Loucy (cell line): Measurements from ENCODE around the gene GPR107.

Experiments
- H2AFZ ChIP-seq: fragments of 200-600 bp; sonication (generic); 2 replicates; pipeline ENCODE4 v1.6.0; 2016; ENCODE audit warnings: antibody characterized with exemption, mild to moderate bottlenecking, low read length, moderate library complexity
- H3F3A ChIP-seq: fragments of 200-600 bp; 2 replicates; pipeline ENCODE4 v1.6.0; 2016; ENCODE audit warnings: antibody characterized with exemption, low read depth, mild to moderate bottlenecking
- H3K27me3 ChIP-seq: fragments of 200-600 bp; sonication (generic); 2 replicates; pipeline ENCODE4 v1.6.1; 2014; ENCODE audit warnings: low read length, mild to moderate bottlenecking; ENCODE audit not compliant: insufficient read depth, poor library complexity, severe bottlenecking
- H3K36me3 ChIP-seq: fragments of 200-600 bp; sonication (generic); 2 replicates; pipeline ENCODE4 v1.6.1; 2016; ENCODE audit warnings: low read length; ENCODE audit not compliant: insufficient read depth
- H3K4me1 ChIP-seq: fragments of 200-600 bp; sonication (generic); 2 replicates; pipeline ENCODE4 v1.5.1; 2014; ENCODE audit warnings: low read length, mild to moderate bottlenecking; ENCODE audit not compliant: insufficient read depth, poor library complexity, severe bottlenecking
- H3K4me2 ChIP-seq: fragments of 200-600 bp; sonication (generic); 2 replicates; pipeline ENCODE4 v1.6.0; 2014; ENCODE audit warnings: antibody characterized with exemption, low read length, low read depth, mild to moderate bottlenecking; ENCODE audit not compliant: poor library complexity, severe bottlenecking
- H3K4me3 ChIP-seq: fragments of 200-600 bp; sonication (generic); 2 replicates; pipeline ENCODE4 v1.5.1; 2014; ENCODE audit warnings: low read length, mild to moderate bottlenecking, mixed read lengths; ENCODE audit not compliant: poor library complexity, severe bottlenecking
- H3K79me2 ChIP-seq: fragments of 200-600 bp; sonication (generic); 2 replicates; pipeline ENCODE4 v1.6.1; 2014; ENCODE audit warnings: low read length; ENCODE audit not compliant: insufficient read depth
- H3K9ac ChIP-seq: fragments of 200-600 bp; sonication (generic); 2 replicates; pipeline ENCODE4 v1.6.0; 2014; ENCODE audit warnings: mild to moderate bottlenecking, low read depth, low read length, moderate library complexity; ENCODE audit not compliant: poor library complexity, severe bottlenecking
- H3K9me2 ChIP-seq: fragments of 200-600 bp; sonication (generic); replicated peaks from 2 replicates; pipeline ENCODE4 v1.6.1; 2016; ENCODE audit warnings: low read depth, low read length, mixed read lengths
- H3K9me3 ChIP-seq: fragments of 200-600 bp; sonication (generic); 2 replicates; pipeline ENCODE4 v1.6.1; 2014; ENCODE audit warnings: mild to moderate bottlenecking, antibody characterized with exemption, low read length, low read depth; ENCODE audit not compliant: insufficient read depth
- H4K20me1 ChIP-seq: fragments of 200-600 bp; sonication (generic); 2 replicates; pipeline ENCODE4 v1.6.0; 2014; ENCODE audit warnings: antibody characterized with exemption, low read length, mild to moderate bottlenecking; ENCODE audit not compliant: insufficient read depth, poor library complexity, severe bottlenecking
- EZH2phosphoT487 ChIP-seq: fragments of 200-600 bp; IDR thresholded peaks from 2 replicates; pipeline ENCODE4 v1.6.1; 2018; ENCODE audit warnings: antibody characterized with exemption, mild to moderate bottlenecking, moderate library complexity, borderline replicate concordance
- TF ChIP-seq, protein P1 (sequence below): fragments of 200-600 bp; sonication (generic); conservative IDR thresholded peaks from 2 replicates; pipeline ENCODE4 v1.5.1; 2014; ENCODE audit warnings: mild to moderate bottlenecking, antibody characterized with exemption, low read length

GPR107 gene

DNA sequence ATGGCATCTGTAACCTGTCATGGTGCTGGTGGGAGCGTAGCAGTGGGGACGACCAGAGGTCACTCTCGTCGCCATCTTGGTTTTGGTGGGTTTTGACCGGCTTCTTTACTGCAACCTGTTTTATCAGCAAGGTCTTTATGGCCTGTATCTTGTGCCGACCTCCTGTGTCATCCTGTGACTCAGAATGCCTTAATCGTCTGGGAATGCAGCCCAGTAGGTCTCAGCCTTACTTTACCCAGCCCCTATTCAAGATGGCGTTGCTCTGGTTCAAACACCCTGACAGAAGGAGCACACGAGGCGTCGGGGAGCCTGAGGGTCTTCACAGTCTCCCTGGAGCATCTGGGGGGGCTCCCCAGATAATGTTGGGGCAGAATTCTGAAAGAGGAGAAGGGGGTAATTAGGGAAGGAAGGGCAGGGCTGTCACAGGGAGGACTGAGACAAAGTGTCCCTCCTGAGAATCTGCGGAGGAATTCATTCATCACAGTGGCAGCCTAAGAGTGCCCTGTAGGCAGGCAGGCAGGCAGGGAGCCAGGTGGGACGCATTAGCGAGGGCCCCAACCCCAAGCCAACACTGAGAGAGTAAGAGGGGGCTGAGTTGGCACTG, 97.2 kb downstream of the GPR107 start:
- H3K4me3 ChIP-seq: no peak overlapping the region
- no peaks in the 10 kb centered on the region for H3F3A ChIP-seq
- no peak overlapping the region for H2AFZ ChIP-seq
- H3K79me2 ChIP-seq: no peaks in the 10 kb centered on the region
- TF ChIP-seq EZH2phosphoT487: no peak
- TF ChIP-seq, protein P1, sequence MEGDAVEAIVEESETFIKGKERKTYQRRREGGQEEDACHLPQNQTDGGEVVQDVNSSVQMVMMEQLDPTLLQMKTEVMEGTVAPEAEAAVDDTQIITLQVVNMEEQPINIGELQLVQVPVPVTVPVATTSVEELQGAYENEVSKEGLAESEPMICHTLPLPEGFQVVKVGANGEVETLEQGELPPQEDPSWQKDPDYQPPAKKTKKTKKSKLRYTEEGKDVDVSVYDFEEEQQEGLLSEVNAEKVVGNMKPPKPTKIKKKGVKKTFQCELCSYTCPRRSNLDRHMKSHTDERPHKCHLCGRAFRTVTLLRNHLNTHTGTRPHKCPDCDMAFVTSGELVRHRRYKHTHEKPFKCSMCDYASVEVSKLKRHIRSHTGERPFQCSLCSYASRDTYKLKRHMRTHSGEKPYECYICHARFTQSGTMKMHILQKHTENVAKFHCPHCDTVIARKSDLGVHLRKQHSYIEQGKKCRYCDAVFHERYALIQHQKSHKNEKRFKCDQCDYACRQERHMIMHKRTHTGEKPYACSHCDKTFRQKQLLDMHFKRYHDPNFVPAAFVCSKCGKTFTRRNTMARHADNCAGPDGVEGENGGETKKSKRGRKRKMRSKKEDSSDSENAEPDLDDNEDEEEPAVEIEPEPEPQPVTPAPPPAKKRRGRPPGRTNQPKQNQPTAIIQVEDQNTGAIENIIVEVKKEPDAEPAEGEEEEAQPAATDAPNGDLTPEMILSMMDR: no peak
- H3K27me3 ChIP-seq: no peaks in the 10 kb centered on the region
- no peaks in the 10 kb centered on the region for H3K9me2 ChIP-seq
- H3K9me3 ChIP-seq: no peaks in the 10 kb centered on the region
- H3K4me1 ChIP-seq: no peaks in the 10 kb centered on the region
- H3K9ac ChIP-seq: no peak overlapping the region
- H3K36me3 ChIP-seq: no peaks in the 10 kb centered on the region
- no peaks in the 10 kb centered on the region for H4K20me1 ChIP-seq
- H3K4me2 ChIP-seq: no peak overlapping the region

GRCh38 chr9:130154816-130155215, 101.1 kb downstream of the GPR107 start:
- Histone ChIP-seq H3F3A (no peaks in the 10 kb centered on the region), H3K4me1 (no peaks in the 10 kb centered on the region), H3K79me2 (no peaks in the 10 kb centered on the region), H3K9me3 (no peaks in the 10 kb centered on the region), H3K4me2 (no peak overlapping the region), H3K36me3 (no peaks in the 10 kb centered on the region), H3K9ac (no peak overlapping the region), H2AFZ (no peak overlapping the region), H3K27me3 (no peaks in the 10 kb centered on the region), H3K9me2 (no peaks in the 10 kb centered on the region), H3K4me3 (no peak overlapping the region), H4K20me1 (no peaks in the 10 kb centered on the region)
- TF ChIP-seq, protein P1: no peak

GRCh38 chr9:130155647-130156046, 101.9 kb downstream of the GPR107 start:
- Histone ChIP-seq H3K9me2 (no peaks in the 10 kb centered on the region), H3K27me3 (no peaks in the 10 kb centered on the region), H3K9ac (no peak overlapping the region), H3F3A (no peaks in the 10 kb centered on the region), H3K4me1 (no peaks in the 10 kb centered on the region), H3K4me2 (no peak overlapping the region), H4K20me1 (no peaks in the 10 kb centered on the region), H2AFZ (no peak overlapping the region), H3K9me3 (no peaks in the 10 kb centered on the region), H3K79me2 (no peaks in the 10 kb centered on the region), H3K4me3 (no peak overlapping the region), H3K36me3 (no peaks in the 10 kb centered on the region)
- no peak for TF ChIP-seq EZH2phosphoT487
- TF ChIP-seq, protein P1: no peak
